K562 (cell line): ENCODE data around the gene RPLP2. TPM values are rescaled to one million over a fixed set of nuclear protein-coding genes. Genes with fewer than 3 reads are reported as not detected.

Experiments
- AFF1 ChIP-seq, 2 experiments: fragments of 450-650 bp; IDR thresholded peaks; 2 replicates each; pipeline ENCODE4 v1.6.1; 2018; ENCODE audit warnings: mild to moderate bottlenecking in 2 of 2, low read depth in 1 of 2; ENCODE audit not compliant: partially characterized antibody in 2 of 2
- FUS ChIP-seq: fragments of 200-400 bp; formaldehyde crosslinking; optimal IDR thresholded peaks from 2 replicates; pipeline ENCODE3; 2017; ENCODE audit warnings: low read depth, low read length
- HDGF ChIP-seq: fragments of 450-650 bp; IDR thresholded peaks from 2 replicates; pipeline ENCODE4 v1.6.1; 2016
- HOXB6 ChIP-seq: fragments of 250-450 bp; sonication (Bioruptor Pico); IDR thresholded peaks from 2 replicates; pipeline ENCODE4 v1.5.1; 2022; ENCODE audit warnings: mild to moderate bottlenecking, borderline replicate concordance
- MBD1 ChIP-seq: fragments of 250-450 bp; sonication (Bioruptor Pico); IDR thresholded peaks from 2 replicates; pipeline ENCODE4 v1.8.0; 2022; ENCODE audit warnings: inconsistent platforms
- MNT ChIP-seq, 2 experiments: fragments of 450-650 bp; conservative IDR thresholded peaks; 2 replicates each; pipeline ENCODE4 v1.6.1; 2017; ENCODE audit warnings: mild to moderate bottlenecking in 2 of 2, moderate library complexity in 2 of 2
- MYBL2 ChIP-seq, 2 experiments: fragments of 450-650 bp in 1 of 2; sonication (generic) in 1 of 2; formaldehyde crosslinking in 1 of 2; IDR thresholded peaks; 2 replicates each; pipeline versions ENCODE4 v1.6.1 to v1.8.1; 2017 to 2022; ENCODE audit warnings: borderline replicate concordance in 1 of 2, inconsistent platforms in 1 of 2, low read depth in 1 of 2, mild to moderate bottlenecking in 1 of 2, missing genetic modification reagents in 1 of 2, moderate library complexity in 1 of 2
- PRMT5 ChIP-seq: sonication (generic); formaldehyde crosslinking; IDR thresholded peaks from 2 replicates; pipeline ENCODE4 v1.5.0; 2020; ENCODE audit warnings: missing genetic modification reagents
- ZNF347 ChIP-seq: fragments of 450-650 bp; formaldehyde crosslinking; IDR thresholded peaks from 2 replicates; pipeline ENCODE4 v1.4.0; 2020; ENCODE audit warnings: low read depth, mild to moderate bottlenecking, moderate library complexity
- ZNF407 ChIP-seq: fragments of 450-650 bp; IDR thresholded peaks from 2 replicates; pipeline ENCODE4 v1.6.1; 2016; ENCODE audit warnings: low read depth
- ZNF780A ChIP-seq: fragments of 250-450 bp; sonication (Bioruptor Pico); IDR thresholded peaks from 2 replicates; pipeline ENCODE4 v1.5.0; 2021; ENCODE audit warnings: mild to moderate bottlenecking
- polyA plus RNA-seq, 8 experiments: library from polyadenylated mRNA; depleted of rRNA in 4 of 8; stranded (reverse) in 5 of 8; unstranded in 3 of 8; fragments of >200 nt; fragmentation: Nextera tagmentation in 2 of 8; fragmentation: Illumina TruSeq in 1 of 8; extraction: Ambion mirVana in 2 of 8; extraction: Trizol in 1 of 8; gene quantifications; 2 replicates each; pipeline versions ENCODE4 v1.2.1 to v1.2.3, GENCODE V29; 2011 to 2014; ENCODE audit warnings: inconsistent platforms in 1 of 8, missing spikeins in 1 of 8
- total RNA-seq, 7 experiments: library from RNA; depleted of rRNA in 6 of 7; stranded (reverse); fragments of >200 nt in 6 of 7; fragmentation: Illumina TruSeq in 2 of 7; extraction: Trizol in 2 of 7; gene quantifications; 2 replicates each; pipeline versions ENCODE4 v1.2.1 to v1.2.3, GENCODE V29; 2011 to 2021; ENCODE audit warnings: low replicate concordance in 1 of 7

Gene RPLP2
- total and polyA plus RNA-seq, 9 of the 15 experiments (the other 6 are each of a cell fraction or from before 2014, with no cell fraction given) = 528 to 3,807 (median 1,633) TPM

- TF ChIP-seq AFF1 (IDR thresholded peaks at IDR 0.05; ENCODE audit: low read depth in 1 of 2, partially characterized antibody in 2 of 2) (no peak), ZNF407 (no peak), MNT (conservative IDR thresholded peaks at IDR 0.05) (peak in 1 of 2 experiments; percentile 29; a peak in 1 of 4 replicates), HDGF (no peak), PRMT5 (no peak), MBD1 (CRISPR knock-in tag) (no peak), MYBL2 (IDR thresholded peaks at IDR 0.05; ENCODE audit: low read depth) (no peak), MYBL2 (CRISPR knock-in tag; IDR thresholded peaks at IDR 0.05; ENCODE audit: borderline replicate concordance) (no peak), ZNF780A (CRISPR knock-in tag) (no peak), FUS (no peak), HOXB6 (CRISPR knock-in tag) (no peak), ZNF347 (CRISPR knock-in tag) (no peak)
Observed at GRCh38 chr11:813456-814096, 3.8 kb downstream of the RPLP2 start (continued).
